ENCODE measurements around the gene PSMD13.

DNA sequence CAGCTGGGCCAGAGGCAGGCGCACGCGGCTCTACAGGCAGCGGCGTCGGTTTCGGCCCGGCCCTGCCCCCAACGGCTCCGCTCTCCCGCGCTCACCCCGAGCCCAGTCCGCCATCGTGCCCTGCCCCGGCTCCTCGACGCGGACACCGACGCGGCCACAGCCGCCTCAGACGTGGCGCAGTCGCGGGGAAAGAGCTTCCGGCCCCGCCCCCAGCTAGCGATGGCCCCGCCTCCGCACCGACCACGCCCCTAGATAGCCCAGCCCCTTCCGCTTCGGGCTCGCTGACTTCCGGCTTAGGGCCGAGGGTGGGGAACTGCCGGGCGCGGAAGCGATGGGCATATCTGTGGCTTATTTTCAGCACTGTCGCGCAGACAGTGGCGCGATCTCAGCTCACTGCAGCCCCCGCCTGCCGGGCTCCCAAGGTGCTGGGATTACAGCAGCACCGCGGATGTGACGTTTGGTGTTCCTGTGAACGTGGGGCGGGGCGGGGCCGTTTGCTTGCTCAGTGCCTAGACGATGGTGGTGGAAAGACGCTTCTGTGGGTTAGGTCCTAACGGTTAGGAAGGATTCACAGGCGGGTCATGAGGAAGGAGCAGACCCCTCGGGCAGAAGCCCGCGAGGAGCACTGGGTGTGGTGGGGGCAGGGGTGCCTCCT, 29.4 kb upstream of the PSMD13 start, which contains the start of the genes BET1L and RIC8A:
- TF ChIP-seq CTCF (IDR thresholded peaks at IDR 0.05; ENCODE audit: insufficient read depth, low read length, poor library complexity, severe bottlenecking) (no peak), EZH2phosphoT487 (conservative IDR thresholded peaks at IDR 0.05; ENCODE audit: low read length) (no peak)
